ENCODE results near the gene CYS1. TPM values are rescaled to one million over a fixed set of nuclear protein-coding genes. Genes with fewer than 3 reads are reported as not detected.
A peak's percentile ranks its signal among the peaks of the same experiment; 100 is the strongest.

CYS1 gene
- polyA plus RNA-seq, 1 donor (not counting 4 experiments of a cell fraction or from before 2014, with no cell fraction given) = 0.14 TPM

- Histone ChIP-seq H3K27me3 (ENCODE audit: control insufficient read depth, extremely low read depth, insufficient read depth, low read length) (peaks cover 10% of the 10 kb centered on the region), H4K20me1 (ENCODE audit: control insufficient read depth, extremely low read depth, insufficient read depth, low read length) (no peaks in the 10 kb centered on the region), H3K9me3 (ENCODE audit: control insufficient read depth, low read depth, low read length) (no peaks in the 10 kb centered on the region), H3K4me3 (ENCODE audit: control insufficient read depth in 2 of 3, extremely low read depth in 1 of 3, insufficient read depth in 2 of 3, low read depth in 1 of 3, low read length in 3 of 3) (no peak overlapping the region), H3K4me1 (ENCODE audit: control insufficient read depth, extremely low read depth, insufficient read depth, low read length) (peaks cover 19% of the 10 kb centered on the region), H3K9me1 (ENCODE audit: control insufficient read depth, extremely low read depth, insufficient read depth, low read length) (no peaks in the 10 kb centered on the region), H3K36me3 (ENCODE audit: control insufficient read depth in 2 of 2, extremely low read depth in 1 of 2, insufficient read depth in 2 of 2, low read length in 2 of 2) (no peaks in the 10 kb centered on the region), H3K9ac (ENCODE audit: control insufficient read depth, extremely low read depth, insufficient read depth, low read length) (no peak overlapping the region), H3K27ac (ENCODE audit: control insufficient read depth, insufficient read depth, low read length) (no peak overlapping the region), H2AFZ (ENCODE audit: control insufficient read depth, low read length) (no peak overlapping the region), H3K4me2 (ENCODE audit: control insufficient read depth, extremely low read depth, insufficient read depth, low read depth, low read length) (no peak overlapping the region), H3K79me2 (ENCODE audit: control insufficient read depth, insufficient read depth, low read length) (no peaks in the 10 kb centered on the region)
- TF ChIP-seq CTCF (optimal IDR thresholded peaks at IDR 0.05 in 1 of 3, IDR thresholded peaks at IDR 0.05 in 1 of 3, conservative IDR thresholded peaks at IDR 0.05 in 1 of 3; ENCODE audit: extremely low read depth in 1 of 3, insufficient read depth in 2 of 3, low read length in 3 of 3) (no peak), EZH2 (IDR thresholded peaks at IDR 0.05; ENCODE audit: low read length) (no peak)
- DNase-seq (ENCODE audit: low read depth, low spot score) (no peak), FAIRE-seq (no peak)
- dilution Hi-C loops (cut with MboI; ENCODE audit: extremely low pct_ligation_motif_present, low sequenced_read_pairs) = loop anchor here (25.0 kb wide), 1 partner anchor 279 kb away; no protein-coding TSS in a partner anchor
Measured at GRCh38 chr2:10041711-10042110, 38.5 kb downstream of the CYS1 start.

DNA sequence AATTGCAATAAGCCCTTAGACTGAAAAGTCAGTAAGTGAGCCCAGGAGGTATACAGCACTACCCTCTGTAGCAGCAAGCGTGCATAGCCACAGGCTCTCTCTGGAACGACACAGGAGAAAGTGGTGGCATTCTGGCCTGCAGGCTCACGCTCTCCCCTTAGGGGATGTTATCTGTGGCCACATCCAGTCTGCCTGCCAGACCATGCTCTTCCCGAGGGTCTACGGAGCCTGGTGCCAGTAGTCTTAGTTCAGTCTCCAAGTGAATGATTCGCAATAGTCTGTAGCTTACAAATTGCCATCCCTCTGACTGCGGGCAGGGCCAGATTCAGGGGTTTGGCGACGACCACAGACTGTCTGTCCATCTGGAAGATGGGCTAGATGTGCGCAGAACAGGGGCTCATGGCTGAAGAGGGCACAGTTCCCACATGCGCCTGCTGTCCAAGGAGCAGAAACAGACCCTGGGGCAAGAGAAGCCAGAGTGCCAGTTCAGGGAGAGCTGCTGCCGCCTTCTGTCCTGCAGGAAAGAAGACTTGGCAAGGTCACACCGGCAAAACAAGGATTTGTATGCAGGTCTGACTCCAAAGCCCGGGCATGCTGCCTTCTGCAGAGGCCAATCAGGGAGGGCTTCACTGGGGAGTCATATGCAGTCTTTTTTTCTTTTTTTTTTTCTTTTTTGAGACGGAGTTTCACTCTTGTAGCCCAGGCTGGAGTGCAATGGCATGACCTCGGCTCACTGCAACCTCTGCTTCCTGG lies 40.4 kb downstream of the CYS1 start:
- H3K9me3 ChIP-seq (ENCODE audit: control insufficient read depth, low read depth, low read length) = no peaks in the 10 kb centered on the region
- peaks cover 28% of the 10 kb centered on the region for H3K4me1 ChIP-seq (ENCODE audit: control insufficient read depth, extremely low read depth, insufficient read depth, low read length)
- peak overlapping the region; percentile 44 for H2AFZ ChIP-seq (ENCODE audit: control insufficient read depth, low read length)
- H3K9me1 ChIP-seq (ENCODE audit: control insufficient read depth, extremely low read depth, insufficient read depth, low read length) = no peaks in the 10 kb centered on the region
- peak overlapping the region; percentile 22 for H3K4me2 ChIP-seq (ENCODE audit: control insufficient read depth, extremely low read depth, insufficient read depth, low read depth, low read length)
- no peaks in the 10 kb centered on the region for H4K20me1 ChIP-seq (ENCODE audit: control insufficient read depth, extremely low read depth, insufficient read depth, low read length)
- dilution Hi-C loops (cut with MboI; ENCODE audit: extremely low pct_ligation_motif_present, low sequenced_read_pairs) = loop anchor here (25.0 kb wide), 1 partner anchor 278 kb away; no protein-coding TSS in a partner anchor
- peaks cover 10% of the 10 kb centered on the region for H3K27me3 ChIP-seq (ENCODE audit: control insufficient read depth, extremely low read depth, insufficient read depth, low read length)
- H3K4me3 ChIP-seq (ENCODE audit: control insufficient read depth in 2 of 3, extremely low read depth in 1 of 3, insufficient read depth in 2 of 3, low read depth in 1 of 3, low read length in 3 of 3) = no peak overlapping the region
- TF ChIP-seq EZH2 (IDR thresholded peaks at IDR 0.05; ENCODE audit: low read length) (no peak), CTCF (optimal IDR thresholded peaks at IDR 0.05 in 1 of 3, IDR thresholded peaks at IDR 0.05 in 1 of 3, conservative IDR thresholded peaks at IDR 0.05 in 1 of 3; ENCODE audit: extremely low read depth in 1 of 3, insufficient read depth in 2 of 3, low read length in 3 of 3) (peak in 2 of 3 experiments; percentile 10 to 58)
- FAIRE-seq (peak; percentile 61), DNase-seq (ENCODE audit: low read depth, low spot score) (no peak)
- H3K79me2 ChIP-seq (ENCODE audit: control insufficient read depth, insufficient read depth, low read length) = no peaks in the 10 kb centered on the region
- H3K9ac ChIP-seq (ENCODE audit: control insufficient read depth, extremely low read depth, insufficient read depth, low read length) = no peak overlapping the region
- H3K27ac ChIP-seq (ENCODE audit: control insufficient read depth, insufficient read depth, low read length) = no peak overlapping the region
- H3K36me3 ChIP-seq (ENCODE audit: control insufficient read depth in 2 of 2, extremely low read depth in 1 of 2, insufficient read depth in 2 of 2, low read length in 2 of 2) = no peaks in the 10 kb centered on the region
